Panc1 (cell line): ENCODE measurements around the gene ZNF829. TPM values are rescaled to one million over a fixed set of nuclear protein-coding genes. Genes with fewer than 3 reads are reported as not detected.

ENCODE experiments used
- ATAC-seq: fragments of 200-7000 bp; cut with Tn5 transposase; 2 replicates; pipeline ENCODE4 v1.9.1; 2020; ENCODE audit warnings: mild to moderate bottlenecking, moderate library complexity
- BruUV-seq: library from RNA; stranded (reverse); fragments of 400-500 nt; replicated peaks from 2 replicates; lab custom pipeline; 2021; lab: Mats Ljungman, UMichigan
- CTCF ChIA-PET: fragments of 300-600 bp; sonication (Branson Sonifier 250); formaldehyde crosslinking; loops from one replicate; lab custom pipeline; 2022; ENCODE audit warnings: antibody characterized with exemption; lab: Charles Lee
- POLR2A ChIA-PET: fragments of 300-600 bp; sonication (Branson Sonifier 250); formaldehyde crosslinking; loops from one replicate; lab custom pipeline; 2022; ENCODE audit warnings: antibody characterized with exemption; lab: Charles Lee
- DNase-seq: peaks from one replicate; pipeline ENCODE4 v3.0.0-alpha.2; 2010; ENCODE audit warnings: low read depth, low spot score
- H3K27ac ChIP-seq: 2 replicates; pipeline ENCODE4 v1.5.1; 2011; ENCODE audit warnings: mild to moderate bottlenecking, low read length, inconsistent platforms
- H3K27me3 ChIP-seq: fragments of 200-500 bp; sonication (Bioruptor generic); 2 replicates; pipeline ENCODE4 v1.6.0; 2014; ENCODE audit warnings: low read length, inconsistent platforms; ENCODE audit not compliant: control insufficient read depth, insufficient read depth
- H3K36me3 ChIP-seq: fragments of 200-500 bp; sonication (Bioruptor generic); 2 replicates; pipeline ENCODE4 v1.5.1; 2014; ENCODE audit warnings: inconsistent platforms, mild to moderate bottlenecking, low read length, moderate library complexity; ENCODE audit not compliant: control insufficient read depth, insufficient read depth
- H3K4me1 ChIP-seq: 2 replicates; pipeline ENCODE4 v1.5.1; 2011; ENCODE audit warnings: inconsistent platforms, mild to moderate bottlenecking, low read length, moderate library complexity; ENCODE audit not compliant: control insufficient read depth, insufficient read depth
- H3K4me3 ChIP-seq, 2 experiments: 2 replicates each; pipeline ENCODE4 v1.5.1; 2011 to 2012; ENCODE audit warnings: low read depth in 2 of 2, low read length in 2 of 2, mild to moderate bottlenecking in 2 of 2, inconsistent platforms in 1 of 2, moderate library complexity in 1 of 2
- H3K9me3 ChIP-seq: fragments of 200-500 bp; sonication (Bioruptor generic); 2 replicates; pipeline ENCODE4 v1.5.1; 2014; ENCODE audit warnings: low read depth, mild to moderate bottlenecking, inconsistent platforms, low read length, moderate library complexity; ENCODE audit not compliant: control insufficient read depth, insufficient read depth
- POLR2AphosphoS5 ChIP-seq: IDR thresholded peaks from 2 replicates; pipeline ENCODE4 v1.6.1; 2012; ENCODE audit warnings: mild to moderate bottlenecking, low read depth, low read length, moderate library complexity
- SIN3A ChIP-seq: IDR thresholded peaks from 2 replicates; pipeline ENCODE4 v1.6.1; 2012; ENCODE audit warnings: low read depth, mild to moderate bottlenecking, low read length, moderate library complexity, borderline replicate concordance; ENCODE audit not compliant: insufficient read depth
- TCF7L2 ChIP-seq: IDR thresholded peaks from 2 replicates; pipeline ENCODE4 v1.6.1; 2011; ENCODE audit warnings: mild to moderate bottlenecking, low read depth, low read length, inconsistent platforms
- in situ Hi-C: cut with HindIII; loops from 2 replicates; pipeline ENCODE4 v1.10.0; 2016; ENCODE audit warnings: low sequenced_read_pairs, low pct_unique_long_range_greater_than_20kb
- intact Hi-C: fragments of 100-400 bp; cut with micrococcal nuclease; formaldehyde crosslinking; loops from one replicate; pipeline ENCODE4 v1.10.0; 2022; ENCODE audit not compliant: unreplicated experiment
- total RNA-seq: library from RNA; stranded (reverse); gene quantifications from one replicate; pipeline ENCODE4 v1.2.1, GENCODE V29; 2021; ENCODE audit not compliant: unreplicated experiment
- TF ChIP-seq, protein P1 (sequence below): fragments of 450-650 bp; IDR thresholded peaks from 2 replicates; pipeline ENCODE4 v1.5.1; 2017; ENCODE audit warnings: mild to moderate bottlenecking
- TF ChIP-seq, protein P2 (sequence below), 2 experiments: IDR thresholded peaks; 2 replicates each; pipeline ENCODE4 v1.6.1; 2011 to 2012; ENCODE audit warnings: low read depth in 2 of 2, control low read depth in 1 of 2, low read length in 1 of 2, mild to moderate bottlenecking in 1 of 2, moderate library complexity in 1 of 2; ENCODE audit not compliant: insufficient read depth in 1 of 2

ZNF829 gene
- total RNA-seq, 1 experiment from 2014 or later = 7.2 TPM

- DNase-seq = no peak
- no TSS peak for BruUV-seq
Observed at GRCh38 chr19:36962346-36962745, 46.3 kb upstream of the ZNF829 start.

DNA sequence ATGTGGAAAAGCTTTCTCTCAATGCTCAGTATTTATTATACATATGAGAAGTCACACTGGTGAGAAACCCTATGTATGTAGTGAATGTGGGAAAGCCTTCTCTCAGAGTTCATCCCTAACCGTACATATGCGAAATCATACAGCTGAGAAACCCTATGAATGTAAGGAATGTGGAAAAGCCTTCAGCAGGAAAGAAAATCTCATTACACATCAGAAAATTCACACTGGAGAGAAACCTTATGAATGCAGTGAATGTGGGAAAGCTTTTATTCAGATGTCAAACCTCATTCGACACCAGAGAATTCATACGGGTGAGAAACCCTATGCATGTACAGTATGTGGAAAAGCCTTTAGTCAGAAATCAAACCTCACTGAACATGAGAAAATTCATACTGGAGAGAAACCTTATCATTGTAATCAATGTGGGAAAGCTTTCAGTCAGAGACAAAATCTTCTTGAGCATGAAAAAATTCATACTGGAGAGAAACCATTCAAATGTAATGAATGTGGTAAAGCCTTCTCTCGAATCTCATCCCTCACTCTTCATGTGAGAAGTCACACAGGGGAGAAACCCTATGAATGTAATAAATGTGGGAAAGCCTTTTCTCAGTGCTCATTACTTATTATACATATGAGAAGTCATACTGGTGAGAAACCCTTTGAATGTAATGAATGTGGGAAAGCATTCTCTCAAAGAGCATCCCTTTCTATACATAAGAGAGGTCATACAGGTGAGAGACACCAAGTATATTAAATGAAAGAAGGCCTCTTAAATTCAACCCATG lies 34.4 kb upstream of the ZNF829 start:
- in situ Hi-C loops (no loop called here), intact Hi-C loops (no loop called here)
- POLR2A ChIA-PET = no interaction called here
- no peak for DNase-seq
- TF ChIP-seq, protein P1, sequence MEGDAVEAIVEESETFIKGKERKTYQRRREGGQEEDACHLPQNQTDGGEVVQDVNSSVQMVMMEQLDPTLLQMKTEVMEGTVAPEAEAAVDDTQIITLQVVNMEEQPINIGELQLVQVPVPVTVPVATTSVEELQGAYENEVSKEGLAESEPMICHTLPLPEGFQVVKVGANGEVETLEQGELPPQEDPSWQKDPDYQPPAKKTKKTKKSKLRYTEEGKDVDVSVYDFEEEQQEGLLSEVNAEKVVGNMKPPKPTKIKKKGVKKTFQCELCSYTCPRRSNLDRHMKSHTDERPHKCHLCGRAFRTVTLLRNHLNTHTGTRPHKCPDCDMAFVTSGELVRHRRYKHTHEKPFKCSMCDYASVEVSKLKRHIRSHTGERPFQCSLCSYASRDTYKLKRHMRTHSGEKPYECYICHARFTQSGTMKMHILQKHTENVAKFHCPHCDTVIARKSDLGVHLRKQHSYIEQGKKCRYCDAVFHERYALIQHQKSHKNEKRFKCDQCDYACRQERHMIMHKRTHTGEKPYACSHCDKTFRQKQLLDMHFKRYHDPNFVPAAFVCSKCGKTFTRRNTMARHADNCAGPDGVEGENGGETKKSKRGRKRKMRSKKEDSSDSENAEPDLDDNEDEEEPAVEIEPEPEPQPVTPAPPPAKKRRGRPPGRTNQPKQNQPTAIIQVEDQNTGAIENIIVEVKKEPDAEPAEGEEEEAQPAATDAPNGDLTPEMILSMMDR = no peak
- TF ChIP-seq TCF7L2 (no peak), SIN3A (no peak), POLR2AphosphoS5 (no peak)
- TF ChIP-seq, protein P2, sequence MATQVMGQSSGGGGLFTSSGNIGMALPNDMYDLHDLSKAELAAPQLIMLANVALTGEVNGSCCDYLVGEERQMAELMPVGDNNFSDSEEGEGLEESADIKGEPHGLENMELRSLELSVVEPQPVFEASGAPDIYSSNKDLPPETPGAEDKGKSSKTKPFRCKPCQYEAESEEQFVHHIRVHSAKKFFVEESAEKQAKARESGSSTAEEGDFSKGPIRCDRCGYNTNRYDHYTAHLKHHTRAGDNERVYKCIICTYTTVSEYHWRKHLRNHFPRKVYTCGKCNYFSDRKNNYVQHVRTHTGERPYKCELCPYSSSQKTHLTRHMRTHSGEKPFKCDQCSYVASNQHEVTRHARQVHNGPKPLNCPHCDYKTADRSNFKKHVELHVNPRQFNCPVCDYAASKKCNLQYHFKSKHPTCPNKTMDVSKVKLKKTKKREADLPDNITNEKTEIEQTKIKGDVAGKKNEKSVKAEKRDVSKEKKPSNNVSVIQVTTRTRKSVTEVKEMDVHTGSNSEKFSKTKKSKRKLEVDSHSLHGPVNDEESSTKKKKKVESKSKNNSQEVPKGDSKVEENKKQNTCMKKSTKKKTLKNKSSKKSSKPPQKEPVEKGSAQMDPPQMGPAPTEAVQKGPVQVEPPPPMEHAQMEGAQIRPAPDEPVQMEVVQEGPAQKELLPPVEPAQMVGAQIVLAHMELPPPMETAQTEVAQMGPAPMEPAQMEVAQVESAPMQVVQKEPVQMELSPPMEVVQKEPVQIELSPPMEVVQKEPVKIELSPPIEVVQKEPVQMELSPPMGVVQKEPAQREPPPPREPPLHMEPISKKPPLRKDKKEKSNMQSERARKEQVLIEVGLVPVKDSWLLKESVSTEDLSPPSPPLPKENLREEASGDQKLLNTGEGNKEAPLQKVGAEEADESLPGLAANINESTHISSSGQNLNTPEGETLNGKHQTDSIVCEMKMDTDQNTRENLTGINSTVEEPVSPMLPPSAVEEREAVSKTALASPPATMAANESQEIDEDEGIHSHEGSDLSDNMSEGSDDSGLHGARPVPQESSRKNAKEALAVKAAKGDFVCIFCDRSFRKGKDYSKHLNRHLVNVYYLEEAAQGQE (IDR thresholded peaks at IDR 0.05; ENCODE audit: insufficient read depth in 1 of 2, low read depth in 2 of 2, low read length in 1 of 2) = no peak
- Histone ChIP-seq H3K4me1 (no peaks in the 10 kb centered on the region), H3K9me3 (peaks cover 65% of the 10 kb centered on the region), H3K4me3 (no peak overlapping the region), H3K27ac (no peak overlapping the region), H3K36me3 (no peaks in the 10 kb centered on the region), H3K27me3 (no peaks in the 10 kb centered on the region)
- BruUV-seq = no TSS peak
- CTCF ChIA-PET = no interaction called here
- no peak for ATAC-seq

More at GRCh38 chr19:36962346-36962745, 46.3 kb upstream of the ZNF829 start:
- Histone ChIP-seq H3K4me1 (no peaks in the 10 kb centered on the region), H3K27ac (no peak overlapping the region), H3K4me3 (no peak overlapping the region), H3K27me3 (no peaks in the 10 kb centered on the region), H3K36me3 (no peaks in the 10 kb centered on the region), H3K9me3 (no peaks in the 10 kb centered on the region; the same call in 1 of the 2 replicates)
- intact Hi-C loops (no loop called here), in situ Hi-C loops (no loop called here)
- POLR2A ChIA-PET = interaction anchor here (1.0 kb wide), 1 partner anchor 31 kb away, joined by 6 read pairs; no protein-coding TSS in a partner anchor
- no peak for ATAC-seq
- CTCF ChIA-PET = no interaction called here
- TF ChIP-seq, protein P1 = no peak
- TF ChIP-seq, protein P2 (IDR thresholded peaks at IDR 0.05; ENCODE audit: insufficient read depth in 1 of 2, low read depth in 2 of 2, low read length in 1 of 2) = no peak
- no peak for TF ChIP-seq TCF7L2
- TF ChIP-seq SIN3A = no peak
- TF ChIP-seq POLR2AphosphoS5 = no peak
